GM21367 (cell line): ENCODE results near the gene KIAA0040.
"Not testable (repeated sequence)": the region's sequence is repeated elsewhere in the genome, so short reads cannot be mapped to it uniquely, and the experiment has no call there.

Experiments
- ATAC-seq: cut with Tn5 transposase; IDR thresholded peaks from one replicate; pipeline ENCODE4 v1.9.1; 2021; ENCODE audit not compliant: unreplicated experiment

KIAA0040 gene

DNA sequence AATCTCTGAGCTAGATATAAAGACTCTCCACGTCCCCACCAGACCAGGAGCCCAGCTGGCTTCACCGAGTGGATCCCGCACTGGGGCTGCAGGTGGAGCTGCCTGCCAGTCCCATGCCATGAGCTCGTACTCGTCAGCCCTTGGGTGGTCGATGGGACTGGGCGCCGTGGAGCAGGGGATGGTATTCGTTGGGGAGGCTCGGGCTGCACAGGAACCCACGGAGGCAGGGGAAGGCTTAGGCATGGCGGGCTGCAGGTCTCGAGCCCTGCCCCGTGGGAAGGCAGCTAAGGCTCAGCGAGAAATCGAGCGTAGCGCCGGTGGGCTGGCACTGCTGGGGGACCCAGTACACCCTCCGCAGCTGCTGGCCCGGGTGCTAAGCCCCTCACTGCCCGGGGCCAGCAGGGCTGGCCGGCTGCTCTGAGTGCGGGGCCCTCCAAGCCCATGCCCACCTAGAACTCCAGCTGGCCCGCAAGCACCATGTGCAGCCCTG lies 84.2 kb downstream of the KIAA0040 start:
- not testable (repeated sequence) for ATAC-seq
